Pancreas (tissue), 10 donors: ENCODE measurements around the gene BANP. TPM values are rescaled to one million over a fixed set of nuclear protein-coding genes. Genes with fewer than 3 reads are reported as not detected.
"Not testable (repeated sequence)": the region's sequence is repeated elsewhere in the genome, so short reads cannot be mapped to it uniquely, and the experiment has no call there.

Experiments
- ATAC-seq, 4 donors: fragments of 200-7000 bp; cut with Tn5 transposase; one replicate each; pipeline versions ENCODE4 v1.8.0 to v1.9.1; 2020; ENCODE audit warnings: mild to moderate bottlenecking in 4 of 4, moderate library complexity in 4 of 4
- DNase-seq, 6 donors: peaks; one replicate each; pipeline ENCODE4 v3.0.0-alpha.2; 2020
- FAIRE-seq: peaks from 2 replicates; lab custom pipeline; 2012; peaks lifted over from hg19 to GRCh38; lab: Jason Lieb, UNC
- H3K27ac ChIP-seq, 4 donors: fragments of 200-600 bp; sonication (generic); 1 replicate in 3 of 4; 2 replicates in 1 of 4; pipeline versions ENCODE4 v1.5.0 to v1.8.0; 2020
- H3K27me3 ChIP-seq, 4 donors: fragments of 200-600 bp; one replicate each; pipeline ENCODE4 v1.8.0; 2021
- H3K36me3 ChIP-seq, 3 donors: fragments of 200-600 bp; sonication (generic) in 1 of 3; one replicate each; pipeline versions ENCODE4 v1.5.0 to v1.8.0; 2020 to 2021
- H3K4me1 ChIP-seq, 3 donors: fragments of 200-600 bp; one replicate each; pipeline ENCODE4 v1.8.0; 2021
- H3K4me3 ChIP-seq, 4 donors: fragments of 200-600 bp; sonication (generic) in 2 of 4; one replicate each; pipeline versions ENCODE4 v1.5.0 to v1.8.0; 2020 to 2021
- H3K9me3 ChIP-seq, 4 donors: fragments of 200-600 bp; one replicate each; pipeline ENCODE4 v1.8.0; 2021
- CTCF ChIP-seq, 4 donors: fragments of 200-600 bp; sonication (generic) in 3 of 4; IDR thresholded peaks; one replicate each; pipeline versions ENCODE4 v1.5.0 to v1.8.0; 2021; ENCODE audit warnings: antibody characterized with exemption in 4 of 4
- WGBS, 2 donors: extraction: QIAGEN DNeasy Blood & Tissue Kit; methylation state at CpG; one replicate each; pipeline ENCODE4 v1.1.7; 2013; 5-methylcytosine and 5-hydroxymethylcytosine counted together
- intact Hi-C, 3 donors: fragments of 100-400 bp; cut with DNase I; formaldehyde crosslinking; loops; one replicate each; pipeline versions ENCODE4 v1.11.1 to v1.14.2; 2022
- polyA plus RNA-seq, 2 donors: library from polyadenylated mRNA; stranded (reverse); fragments of 200-250 nt; gene quantifications; one replicate each; pipeline ENCODE4 v1.2.3, GENCODE V29; 2013
- total RNA-seq, 6 donors: library from RNA; stranded (reverse); fragmentation: NEBNext Ultra II Directional in 4 of 6; extraction: Animal tissue kit (Norgen Biotek cat#: 25700) in 4 of 6; gene quantifications; one replicate each; pipeline versions ENCODE4 v1.2.1 to v1.2.4, GENCODE V29; 2021 to 2023
- donor health status: healthy with polysubstance abuse.
- donor health status: DM: no; HTN: no; CAD: no; lungs with moderate emphysema.
- donor health status: DM: no; HTN: no; CAD: no.
- donor health status: control.
- donor health status: control.
- donor health status: Bipolar disorder and iron deficiency.
- donor health status: DM: yes; HTN: yes; CAD: no.
- donor health status: DM: no; HTN: no; CAD: no.
- donor health status: DM: no; HTN: no; CAD: no.
- donor health status: DM: yes; HTN: yes; CAD: no.

The BANP gene
- total and polyA plus RNA-seq, 8 donors: 6.1 to 17.8 (median 13.4) TPM

GRCh38 chr16:87993901-87994300 is 42.7 kb downstream of the BANP start:
- H3K4me3 ChIP-seq: no peak overlapping the region
- DNase-seq (no peak), FAIRE-seq (no peak), ATAC-seq (no peak)
- no peaks in the 10 kb centered on the region for H3K36me3 ChIP-seq
- H3K9me3 ChIP-seq: no peaks in the 10 kb centered on the region
- no peak for TF ChIP-seq CTCF (IDR thresholded peaks at IDR 0.05)
- H3K4me1 ChIP-seq: no peaks in the 10 kb centered on the region
- WGBS, 2 donors: 96 to 98% methylated on average over 17 of the region's 17 CpGs
- intact Hi-C loops: no loop called here
- no peak overlapping the region for H3K27ac ChIP-seq
- no peaks in the 10 kb centered on the region for H3K27me3 ChIP-seq

GRCh38 chr16:87995644-87996043 is 44.4 kb downstream of the BANP start:
- ATAC-seq (no peak), FAIRE-seq (no peak), DNase-seq (no peak)
- H3K9me3 ChIP-seq: no peaks in the 10 kb centered on the region
- no peaks in the 10 kb centered on the region for H3K36me3 ChIP-seq
- no peak overlapping the region for H3K4me3 ChIP-seq
- no peak overlapping the region for H3K27ac ChIP-seq
- no peaks in the 10 kb centered on the region for H3K4me1 ChIP-seq
- 93 to 94% methylated on average over 17 of the region's 17 CpGs for WGBS, 2 donors
- no peak for TF ChIP-seq CTCF (IDR thresholded peaks at IDR 0.05)
- no peaks in the 10 kb centered on the region for H3K27me3 ChIP-seq
- intact Hi-C loops: no loop called here

- no peak for FAIRE-seq
- no peak for TF ChIP-seq CTCF (IDR thresholded peaks at IDR 0.05)
- Histone ChIP-seq H3K36me3 (no peaks in the 10 kb centered on the region), H3K9me3 (no peaks in the 10 kb centered on the region), H3K4me1 (no peaks in the 10 kb centered on the region), H3K4me3 (no peak overlapping the region), H3K27me3 (no peaks in the 10 kb centered on the region), H3K27ac (no peak overlapping the region)
- no peak for ATAC-seq
- intact Hi-C loops: no loop called here
- DNase-seq: no peak
- WGBS, 2 donors: 91 to 92% methylated on average over 8 of the region's 8 CpGs
Observed at GRCh38 chr16:87996962-87997880, 46.0 kb downstream of the BANP start.

- intact Hi-C loops, ATAC-seq, H3K4me1 ChIP-seq, FAIRE-seq, H3K36me3 ChIP-seq, H3K27me3 ChIP-seq, H3K27ac ChIP-seq, DNase-seq, H3K9me3 ChIP-seq, H3K4me3 ChIP-seq: not testable (repeated sequence)
- 92 to 95% methylated on average over 32 of the region's 32 CpGs for WGBS, 2 donors
Observed at GRCh38 chr16:87998184-87998793, 47.1 kb downstream of the BANP start.

- intact Hi-C loops, ATAC-seq, H3K36me3 ChIP-seq, H3K9me3 ChIP-seq, H3K4me3 ChIP-seq, H3K4me1 ChIP-seq, H3K27me3 ChIP-seq, DNase-seq, H3K27ac ChIP-seq, FAIRE-seq: not testable (repeated sequence)
- WGBS, 2 donors: 91 to 92% methylated on average over 28 to 29 of the region's 29 CpGs
Observed at GRCh38 chr16:87998992-87999391, 47.8 kb downstream of the BANP start.
